PFSK-1 (cell line): ENCODE results near the gene CD44.

Source experiments
- SIN3A ChIP-seq: IDR thresholded peaks from 2 replicates; pipeline ENCODE4 v1.6.1; 2012; ENCODE audit warnings: mild to moderate bottlenecking, low read length, moderate library complexity, borderline replicate concordance; ENCODE audit not compliant: insufficient read depth
- TAF1 ChIP-seq: IDR thresholded peaks from 2 replicates; pipeline ENCODE4 v1.6.1; 2012; ENCODE audit warnings: low read length, control low read depth, borderline replicate concordance; ENCODE audit not compliant: insufficient read depth

DNA sequence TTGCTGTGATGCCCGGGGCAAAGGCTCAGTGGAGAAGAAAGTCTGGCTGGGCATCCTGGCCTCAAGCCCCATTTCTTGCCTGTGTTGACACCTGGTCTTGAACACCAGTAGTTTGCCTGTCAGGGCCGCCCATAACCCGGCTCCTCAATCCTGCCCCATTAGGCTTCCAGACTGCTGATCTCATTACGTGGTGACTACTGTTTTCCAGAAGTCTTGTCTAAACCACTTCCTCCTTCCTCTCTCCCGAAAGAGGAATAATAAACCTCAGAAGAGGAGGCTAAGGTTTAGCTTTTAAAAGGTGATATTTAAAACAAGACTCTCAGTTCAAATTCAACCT, 97.7 kb downstream of the CD44 start:
- TF ChIP-seq TAF1 (peak; percentile 23; the same call in 1 of the 2 replicates), SIN3A (no peak)
